PC-9 (cell line): ENCODE data around the gene SLMAP. TPM values are rescaled to one million over a fixed set of nuclear protein-coding genes. Genes with fewer than 3 reads are reported as not detected.

ENCODE experiments used
- BruUV-seq: library from RNA; stranded (reverse); fragments of 400-500 nt; replicated peaks from 2 replicates; lab custom pipeline; 2021; lab: Mats Ljungman, UMichigan
- CTCF ChIA-PET: fragments of 300-600 bp; sonication (Branson Sonifier 250); formaldehyde crosslinking; loops from one replicate; lab custom pipeline; 2022; ENCODE audit warnings: antibody characterized with exemption; lab: Charles Lee
- POLR2A ChIA-PET: fragments of 300-600 bp; sonication (Branson Sonifier 250); formaldehyde crosslinking; loops from one replicate; lab custom pipeline; 2022; ENCODE audit warnings: antibody characterized with exemption; ENCODE audit not compliant: unreplicated experiment; lab: Charles Lee
- DNase-seq, 2 experiments: peaks; one replicate each; pipeline versions ENCODE4 v3.0.0 to v3.0.0-alpha.2; 2015 to 2022; ENCODE audit warnings: mixed read lengths in 1 of 2
- H2AFZ ChIP-seq: fragments of 200-600 bp; sonication (generic); 2 replicates; pipeline ENCODE4 v1.8.1; 2017; ENCODE audit warnings: antibody characterized with exemption
- H3F3A ChIP-seq: fragments of 200-600 bp; sonication (generic); 2 replicates; pipeline ENCODE4 v1.8.1; 2017; ENCODE audit warnings: antibody characterized with exemption, mild to moderate bottlenecking, low read depth; ENCODE audit not compliant: insufficient read depth
- H3K27ac ChIP-seq: fragments of 200-600 bp; sonication (generic); 2 replicates; pipeline ENCODE4 v1.6.1; 2016; ENCODE audit warnings: mixed run types
- H3K27me3 ChIP-seq: fragments of 200-600 bp; sonication (generic); 2 replicates; pipeline ENCODE4 v1.6.1; 2016; ENCODE audit warnings: low read depth, mixed run types; ENCODE audit not compliant: insufficient read depth
- H3K36me3 ChIP-seq: fragments of 200-600 bp; sonication (generic); 2 replicates; pipeline ENCODE4 v1.6.1; 2016; ENCODE audit warnings: low read depth, mixed run types
- H3K4me1 ChIP-seq: fragments of 200-600 bp; sonication (generic); replicated peaks from 2 replicates; pipeline ENCODE4 v1.6.1; 2016; ENCODE audit warnings: mixed run types; ENCODE audit not compliant: insufficient read depth
- H3K4me2 ChIP-seq: fragments of 200-600 bp; sonication (generic); 2 replicates; pipeline ENCODE4 v1.6.1; 2017; ENCODE audit warnings: mixed run types
- H3K4me3 ChIP-seq: fragments of 200-600 bp; sonication (generic); 2 replicates; pipeline ENCODE4 v1.6.1; 2016; ENCODE audit warnings: mixed run types
- H3K79me2 ChIP-seq: fragments of 200-600 bp; sonication (generic); 2 replicates; pipeline ENCODE4 v1.6.1; 2017; ENCODE audit warnings: low read depth, mixed run types
- H3K9me2 ChIP-seq: fragments of 200-600 bp; sonication (generic); 2 replicates; pipeline ENCODE4 v1.8.1; 2017; ENCODE audit warnings: mild to moderate bottlenecking; ENCODE audit not compliant: insufficient read depth
- H3K9me3 ChIP-seq: fragments of 200-600 bp; sonication (generic); 2 replicates; pipeline ENCODE4 v1.8.1; 2016; ENCODE audit warnings: low read depth; ENCODE audit not compliant: insufficient read depth
- H4K20me1 ChIP-seq: fragments of 200-600 bp; sonication (generic); 2 replicates; pipeline ENCODE4 v1.8.1; 2017; ENCODE audit not compliant: insufficient read depth
- EZH2 ChIP-seq: fragments of 200-600 bp; sonication (generic); IDR thresholded peaks from 2 replicates; pipeline ENCODE4 v1.8.0; 2017; ENCODE audit warnings: antibody characterized with exemption, low read depth
- intact Hi-C: fragments of 100-400 bp; cut with micrococcal nuclease; formaldehyde crosslinking; loops from one replicate; pipeline ENCODE4 v1.10.0; 2022; ENCODE audit not compliant: unreplicated experiment
- total RNA-seq: library from RNA; stranded (reverse); gene quantifications from 2 replicates; pipeline ENCODE4 v1.2.3, GENCODE V29; 2021
- TF ChIP-seq, protein P1 (sequence below): fragments of 200-600 bp; sonication (generic); conservative IDR thresholded peaks from 2 replicates; pipeline ENCODE4 v1.6.1; 2017; ENCODE audit warnings: mixed run types, antibody characterized with exemption, mild to moderate bottlenecking, moderate library complexity

The SLMAP gene
- total RNA-seq, 1 experiment from 2014 or later = 119 TPM

DNA sequence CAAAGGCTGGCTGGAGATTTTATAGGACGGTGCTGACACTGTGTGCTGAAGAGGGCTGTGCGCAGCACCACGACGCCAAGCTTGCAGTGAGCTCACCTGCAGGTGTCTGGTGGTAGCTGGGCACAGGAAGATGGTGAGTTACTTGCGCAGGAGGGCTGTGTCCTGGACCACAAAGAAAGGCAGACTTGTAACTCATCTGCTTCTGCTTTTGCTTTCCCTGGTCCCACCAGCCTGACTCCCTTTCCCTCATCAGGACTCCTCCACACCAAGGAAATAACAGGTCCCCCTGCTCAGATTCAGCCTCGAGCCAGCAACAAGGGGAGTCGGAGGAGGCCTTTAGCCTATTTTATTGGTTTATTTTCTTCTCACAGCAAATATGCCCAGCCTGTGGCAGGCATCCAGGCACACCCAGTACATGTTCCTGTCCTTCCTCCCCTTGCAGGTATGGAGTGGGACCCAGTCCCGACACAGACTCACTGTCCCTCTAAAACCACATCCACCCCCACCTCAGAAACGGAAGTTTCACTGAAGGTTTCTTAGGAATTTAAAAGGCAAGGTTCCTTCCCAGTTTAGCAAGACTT lies 216.5 kb downstream of the SLMAP start:
- BruUV-seq = TSS peak; percentile 35

DNA sequence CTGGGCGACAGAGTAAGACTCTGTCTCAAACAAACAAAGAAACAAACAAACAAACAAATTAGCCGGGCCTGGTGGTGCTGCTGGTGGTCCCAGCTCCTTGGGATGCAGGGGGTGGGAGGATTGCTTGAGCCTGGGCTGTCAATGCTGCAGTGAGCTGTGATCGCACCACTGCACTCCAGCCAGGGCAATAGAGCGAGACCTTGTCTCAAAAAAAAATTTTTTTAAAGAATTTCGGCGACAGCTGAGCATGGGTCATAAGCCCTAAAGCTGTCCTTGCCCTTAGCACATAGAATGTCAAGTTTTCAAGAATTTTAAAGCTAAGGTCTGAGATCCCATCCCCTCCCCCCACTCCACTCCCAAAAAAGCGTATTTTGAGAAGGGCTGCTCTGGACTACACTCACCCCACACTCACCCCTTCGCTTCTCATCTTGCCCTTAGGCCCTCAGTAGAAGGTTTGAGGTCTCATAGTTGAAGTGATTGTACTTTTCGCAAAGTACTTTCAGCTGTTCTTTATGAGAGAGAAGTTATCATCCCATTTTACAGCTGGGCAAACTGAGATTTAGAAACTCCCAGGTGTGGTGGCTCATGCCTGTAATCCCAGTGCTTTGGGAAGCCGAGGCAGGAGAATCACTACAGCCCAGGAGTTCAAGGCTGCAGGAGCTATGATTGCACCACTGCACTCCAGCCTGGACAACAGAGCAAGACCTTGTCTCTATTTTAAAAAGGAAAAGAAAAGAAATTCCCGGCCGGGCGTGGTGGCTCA lies 217.8 kb downstream of the SLMAP start:
- H3K27me3 ChIP-seq = no peaks in the 10 kb centered on the region
- H3K79me2 ChIP-seq = peaks cover 15% of the 10 kb centered on the region
- peaks cover 87% of the 10 kb centered on the region for H3F3A ChIP-seq
- TF ChIP-seq, protein P1, sequence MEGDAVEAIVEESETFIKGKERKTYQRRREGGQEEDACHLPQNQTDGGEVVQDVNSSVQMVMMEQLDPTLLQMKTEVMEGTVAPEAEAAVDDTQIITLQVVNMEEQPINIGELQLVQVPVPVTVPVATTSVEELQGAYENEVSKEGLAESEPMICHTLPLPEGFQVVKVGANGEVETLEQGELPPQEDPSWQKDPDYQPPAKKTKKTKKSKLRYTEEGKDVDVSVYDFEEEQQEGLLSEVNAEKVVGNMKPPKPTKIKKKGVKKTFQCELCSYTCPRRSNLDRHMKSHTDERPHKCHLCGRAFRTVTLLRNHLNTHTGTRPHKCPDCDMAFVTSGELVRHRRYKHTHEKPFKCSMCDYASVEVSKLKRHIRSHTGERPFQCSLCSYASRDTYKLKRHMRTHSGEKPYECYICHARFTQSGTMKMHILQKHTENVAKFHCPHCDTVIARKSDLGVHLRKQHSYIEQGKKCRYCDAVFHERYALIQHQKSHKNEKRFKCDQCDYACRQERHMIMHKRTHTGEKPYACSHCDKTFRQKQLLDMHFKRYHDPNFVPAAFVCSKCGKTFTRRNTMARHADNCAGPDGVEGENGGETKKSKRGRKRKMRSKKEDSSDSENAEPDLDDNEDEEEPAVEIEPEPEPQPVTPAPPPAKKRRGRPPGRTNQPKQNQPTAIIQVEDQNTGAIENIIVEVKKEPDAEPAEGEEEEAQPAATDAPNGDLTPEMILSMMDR = no peak
- TF ChIP-seq EZH2 = no peak
- intact Hi-C loops = loop anchor here (2.0 to 10.0 kb wide), 2 partner anchors 75 to 219 kb away; partner anchors contain the start of gene SLMAP
- no peaks in the 10 kb centered on the region for H3K9me2 ChIP-seq
- H3K9me3 ChIP-seq = no peaks in the 10 kb centered on the region
- H3K4me3 ChIP-seq = peak overlapping the region; percentile 54; the same call in 1 of the 2 replicates
- no peaks in the 10 kb centered on the region for H3K36me3 ChIP-seq
- CTCF ChIA-PET = no interaction called here
- H3K4me2 ChIP-seq = peak overlapping the region; percentile 93
- H3K27ac ChIP-seq = peak overlapping the region; percentile 100
- no peaks in the 10 kb centered on the region for H4K20me1 ChIP-seq
- H2AFZ ChIP-seq = no peak overlapping the region
- H3K4me1 ChIP-seq = peaks cover 99% of the 10 kb centered on the region
- POLR2A ChIA-PET = interaction anchor here (1.0 to 2.5 kb wide), 3 partner anchors 27 to 31 kb away, joined by 3 to 15 read pairs (median 8); no protein-coding TSS in a partner anchor
- no TSS peak for BruUV-seq
- DNase-seq = no peak

More for the DNA sequence above, 216.5 kb downstream of the SLMAP start:
- Histone ChIP-seq H3F3A (peaks cover 76% of the 10 kb centered on the region), H2AFZ (no peak overlapping the region), H3K36me3 (no peaks in the 10 kb centered on the region), H3K9me3 (no peaks in the 10 kb centered on the region), H3K4me1 (peaks cover 92% of the 10 kb centered on the region), H3K27me3 (no peaks in the 10 kb centered on the region), H3K4me2 (peak overlapping the region; percentile 93), H3K4me3 (peak overlapping the region; percentile 54), H3K9me2 (no peaks in the 10 kb centered on the region), H3K27ac (peak overlapping the region; percentile 100), H3K79me2 (peaks cover 15% of the 10 kb centered on the region), H4K20me1 (no peaks in the 10 kb centered on the region)
- intact Hi-C loops = loop anchor here (1.0 to 10.0 kb wide), 5 partner anchors 28 to 218 kb away; partner anchors contain the start of gene SLMAP
- DNase-seq = peak; percentile 81
- TF ChIP-seq, protein P1 = no peak
- no peak for TF ChIP-seq EZH2
- ChIA-PET POLR2A (interaction anchor here (0.5 to 2.5 kb wide), 10 partner anchors 25 to 266 kb away, joined by 3 to 15 read pairs (median 5); no protein-coding TSS in a partner anchor), CTCF (interaction anchor here (1.1 kb wide), 1 partner anchor 32 kb away, joined by 4 read pairs; no protein-coding TSS in a partner anchor)

DNA sequence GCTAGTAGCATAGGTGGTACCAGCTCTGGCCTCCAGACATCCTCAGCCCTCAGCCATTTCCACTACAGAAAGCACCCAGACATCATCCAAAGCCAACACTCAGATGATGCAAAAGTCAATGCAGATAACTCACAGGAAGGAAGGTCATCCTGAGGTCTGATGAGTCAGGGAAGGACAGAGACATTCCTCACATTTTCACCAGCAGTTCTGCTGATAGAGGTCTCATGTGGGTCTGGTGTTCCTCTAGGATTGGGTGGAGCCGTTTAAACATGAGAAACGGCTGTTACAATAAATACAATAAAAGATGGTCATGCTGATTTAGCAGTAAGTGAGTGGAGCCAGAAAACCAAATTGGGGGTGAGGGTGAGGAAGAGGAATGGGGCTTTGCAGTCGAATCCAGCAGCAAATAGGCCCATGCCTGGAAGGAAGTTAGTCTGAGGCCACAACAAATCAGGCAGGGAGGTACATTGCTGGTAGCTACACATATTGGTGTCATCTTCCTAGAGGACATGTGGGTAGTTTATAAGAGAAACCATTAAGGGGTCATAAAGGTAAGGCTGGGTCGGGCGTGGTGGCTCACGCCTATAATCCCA lies 218.8 kb downstream of the SLMAP start:
- H4K20me1 ChIP-seq = no peaks in the 10 kb centered on the region
- peaks cover 98% of the 10 kb centered on the region for H3K4me1 ChIP-seq
- POLR2A ChIA-PET = interaction anchor here (0.6 kb wide), 1 partner anchor 49 kb away, joined by 3 read pairs; no protein-coding TSS in a partner anchor
- H3K9me3 ChIP-seq = no peaks in the 10 kb centered on the region
- no peaks in the 10 kb centered on the region for H3K9me2 ChIP-seq
- peak overlapping the region; percentile 93 for H3K4me2 ChIP-seq
- peak overlapping the region; percentile 100 for H3K27ac ChIP-seq
- no TSS peak for BruUV-seq
- no peak overlapping the region for H2AFZ ChIP-seq
- no peak overlapping the region for H3K4me3 ChIP-seq
- no peaks in the 10 kb centered on the region for H3K27me3 ChIP-seq
- peaks cover 89% of the 10 kb centered on the region for H3F3A ChIP-seq
- CTCF ChIA-PET = interaction anchor here (0.7 kb wide), 1 partner anchor 8 kb away, joined by 3 read pairs; no protein-coding TSS in a partner anchor
- H3K36me3 ChIP-seq = no peaks in the 10 kb centered on the region
- DNase-seq = peak; percentile 63 to 91
- TF ChIP-seq, protein P1 = no peak
- TF ChIP-seq EZH2 = no peak
- intact Hi-C loops = loop anchor here (10.0 kb wide), 1 partner anchor 220 kb away; the partner anchor contains the start of gene SLMAP
- peaks cover 15% of the 10 kb centered on the region for H3K79me2 ChIP-seq
